GM12891 (cell line): Measurements from ENCODE around the gene TRAPPC11.

Experiments
- POLR2A ChIP-seq: IDR thresholded peaks from 2 replicates; pipeline ENCODE4 v1.6.1; 2011; ENCODE audit warnings: low read depth, low read length, control low read depth
- POLR2AphosphoS5 ChIP-seq: IDR thresholded peaks from 2 replicates; pipeline ENCODE4 v1.6.1; 2011; ENCODE audit warnings: low read depth, low read length, control low read depth

DNA sequence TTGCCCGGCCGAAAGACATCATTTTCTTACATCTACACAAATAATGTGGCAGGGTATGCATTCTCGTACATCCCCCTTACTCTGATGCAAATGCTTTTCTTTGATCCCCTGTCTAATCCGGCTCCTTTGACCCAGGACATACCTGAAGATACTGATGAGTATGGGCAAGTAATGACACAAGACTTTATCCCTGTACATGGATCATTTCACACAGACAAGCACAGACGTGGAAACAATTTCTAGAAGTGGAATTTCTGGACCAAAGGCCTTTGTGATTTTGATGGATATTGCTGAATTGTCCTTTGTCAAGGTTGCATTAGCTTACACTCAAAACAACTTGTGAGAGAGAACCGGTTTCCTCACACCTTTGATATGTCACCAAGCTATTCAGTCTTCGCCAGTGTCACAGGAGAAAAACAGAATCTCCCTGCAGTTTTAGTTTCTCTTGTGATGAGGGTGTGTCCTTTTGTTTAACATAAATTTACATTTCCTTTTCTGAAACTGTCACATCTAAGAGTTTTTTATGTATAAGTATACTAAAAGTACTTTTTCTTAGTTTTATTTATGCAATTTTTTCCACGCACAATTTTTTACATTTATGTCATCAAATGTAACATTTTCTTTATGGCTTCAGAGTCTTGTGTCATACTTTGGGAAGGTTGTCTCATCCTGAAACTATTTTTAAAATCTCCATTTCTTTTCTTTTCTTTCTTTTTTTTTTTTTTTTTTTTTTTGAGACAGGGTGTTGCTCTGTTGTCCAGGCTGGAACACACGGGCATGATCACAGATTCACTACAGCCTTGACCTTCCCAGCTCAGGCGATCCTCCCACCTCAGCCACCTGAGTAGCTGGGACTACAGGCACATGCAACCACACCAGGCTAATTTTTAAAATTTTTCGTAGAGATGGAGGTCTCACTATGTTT is 25.4 kb upstream of the TRAPPC11 start:
- TF ChIP-seq POLR2AphosphoS5 = no peak
- no peak for TF ChIP-seq POLR2A
